IPS-18c (cell line): ENCODE results near the gene MAGI2.

Experiments used
- H3K4me3 ChIP-seq: 2 replicates; pipeline ENCODE4 v1.7.0; 2013; ENCODE audit warnings: low read depth, mild to moderate bottlenecking, low read length, moderate library complexity; ENCODE audit not compliant: insufficient read depth
- H3K9me3 ChIP-seq: one replicate; pipeline ENCODE4 v1.6.1; 2013; ENCODE audit warnings: mild to moderate bottlenecking, low read length, moderate library complexity; ENCODE audit not compliant: control insufficient read depth, insufficient read depth

Gene MAGI2

GRCh38 chr7:78749052-78749746, 704.3 kb downstream of the MAGI2 start:
- Histone ChIP-seq H3K4me3 (no peak overlapping the region), H3K9me3 (peaks cover 3% of the 10 kb centered on the region)

DNA sequence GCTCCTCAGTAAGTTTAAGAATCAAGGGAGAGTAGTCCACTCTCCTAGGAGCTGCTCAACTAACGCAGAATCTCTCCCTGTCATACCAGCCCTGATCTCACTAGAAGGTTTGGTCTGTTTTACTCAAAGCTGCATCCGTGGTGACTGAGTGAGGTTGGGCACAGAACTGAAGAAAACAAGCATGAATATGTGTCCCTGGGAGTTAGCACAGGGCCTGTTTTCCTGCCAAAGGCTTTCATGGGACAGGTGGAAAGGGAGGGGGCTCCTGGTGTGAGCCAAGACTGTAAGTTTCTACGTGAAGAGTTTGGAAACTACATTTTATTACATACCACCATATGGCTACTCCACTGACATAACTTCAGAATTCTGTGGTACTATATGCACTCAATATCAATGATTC, 705.9 kb downstream of the MAGI2 start:
- Histone ChIP-seq H3K4me3 (no peak overlapping the region), H3K9me3 (peaks cover under 1% of the 10 kb centered on the region)

GRCh38 chr7:78746301-78746700, 707.2 kb downstream of the MAGI2 start:
- no peaks in the 10 kb centered on the region for H3K9me3 ChIP-seq
- no peak overlapping the region for H3K4me3 ChIP-seq

- Histone ChIP-seq H3K4me3 (no peak overlapping the region), H3K9me3 (no peaks in the 10 kb centered on the region)
These were observed 710.8 kb downstream of the MAGI2 start for GRCh38 chr7:78742694-78743093.

DNA sequence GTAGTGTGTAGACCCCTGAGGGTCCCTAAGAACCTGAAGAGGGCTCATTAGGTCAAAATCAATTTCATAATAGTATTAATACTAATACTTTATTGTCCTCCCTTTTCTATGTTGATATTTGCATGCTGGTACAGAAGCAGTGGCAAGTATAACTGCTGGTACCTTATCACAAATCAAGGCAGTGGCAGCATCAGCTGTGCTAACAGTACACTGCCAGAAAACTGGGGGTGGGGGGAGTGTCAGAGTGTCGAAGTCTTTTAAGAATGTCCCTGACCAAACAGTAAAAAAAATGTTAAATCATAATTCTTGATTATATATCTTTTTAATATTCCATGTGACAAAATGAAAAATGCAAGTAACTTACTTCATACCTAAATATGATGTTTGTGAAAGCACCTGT, 716.9 kb downstream of the MAGI2 start:
- Histone ChIP-seq H3K9me3 (no peaks in the 10 kb centered on the region), H3K4me3 (no peak overlapping the region)

- no peak overlapping the region for H3K4me3 ChIP-seq
- no peaks in the 10 kb centered on the region for H3K9me3 ChIP-seq
These were observed 718.8 kb downstream of the MAGI2 start for GRCh38 chr7:78734626-78735025.

DNA sequence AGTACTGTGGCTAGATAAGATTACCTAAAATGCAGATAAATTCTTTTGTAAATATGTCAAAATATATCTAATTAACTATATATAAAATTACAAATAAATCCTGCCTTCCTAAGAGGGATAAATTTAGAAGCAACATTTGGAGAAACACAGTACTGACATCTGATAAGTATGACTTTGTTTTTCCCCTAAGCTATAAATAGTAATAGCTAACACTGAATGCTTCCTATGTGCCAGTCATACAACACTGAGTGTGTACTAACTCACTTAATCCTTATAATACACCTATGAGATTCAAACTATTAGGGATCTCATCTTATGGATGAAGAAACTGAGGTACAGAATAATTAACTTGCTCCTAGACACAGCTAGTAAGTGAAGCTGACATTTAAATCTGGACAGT, 733.4 kb downstream of the MAGI2 start:
- Histone ChIP-seq H3K4me3 (no peak overlapping the region), H3K9me3 (no peaks in the 10 kb centered on the region)

GRCh38 chr7:78718212-78718611, 735.3 kb downstream of the MAGI2 start:
- Histone ChIP-seq H3K9me3 (no peaks in the 10 kb centered on the region), H3K4me3 (no peak overlapping the region)

- no peak overlapping the region for H3K4me3 ChIP-seq
- H3K9me3 ChIP-seq, result no peaks in the 10 kb centered on the region
These were observed 736.6 kb downstream of the MAGI2 start for GRCh38 chr7:78716876-78717275.

- Histone ChIP-seq H3K4me3 (no peak overlapping the region), H3K9me3 (no peaks in the 10 kb centered on the region)
These were observed 739.1 kb downstream of the MAGI2 start for GRCh38 chr7:78714356-78714755.

- H3K9me3 ChIP-seq, result no peaks in the 10 kb centered on the region
- H3K4me3 ChIP-seq, result no peak overlapping the region
These were observed 741.4 kb downstream of the MAGI2 start for GRCh38 chr7:78712111-78712510.

GRCh38 chr7:78709658-78710057, 743.8 kb downstream of the MAGI2 start:
- Histone ChIP-seq H3K4me3 (no peak overlapping the region), H3K9me3 (no peaks in the 10 kb centered on the region)

- Histone ChIP-seq H3K9me3 (no peaks in the 10 kb centered on the region), H3K4me3 (no peak overlapping the region)
These were observed 749.0 kb downstream of the MAGI2 start for GRCh38 chr7:78704504-78704903.

- Histone ChIP-seq H3K9me3 (no peaks in the 10 kb centered on the region), H3K4me3 (no peak overlapping the region)
These were observed 750.1 kb downstream of the MAGI2 start for GRCh38 chr7:78703391-78703790.

- Histone ChIP-seq H3K9me3 (no peaks in the 10 kb centered on the region), H3K4me3 (no peak overlapping the region)
These were observed 750.7 kb downstream of the MAGI2 start for GRCh38 chr7:78702770-78703169.

DNA sequence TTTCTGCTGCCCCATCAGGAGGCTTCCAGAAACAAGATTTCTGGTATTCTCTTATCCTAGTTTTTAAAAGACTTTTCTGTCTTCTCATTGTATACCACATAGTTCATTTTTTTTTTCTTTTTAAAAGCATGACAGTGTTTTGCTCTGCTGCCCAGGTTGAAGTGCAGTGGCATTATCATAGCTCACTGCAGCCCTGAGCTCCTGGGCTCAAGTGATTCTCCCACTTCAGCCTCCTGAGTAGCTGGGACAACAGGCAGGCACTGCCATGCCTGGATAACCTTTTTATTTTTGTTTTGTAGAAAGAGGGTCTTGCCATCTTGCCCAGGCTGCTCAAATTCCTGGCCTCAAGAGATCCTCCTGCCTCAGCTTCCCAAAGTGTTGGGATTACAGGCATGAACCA, 757.6 kb downstream of the MAGI2 start:
- no peaks in the 10 kb centered on the region for H3K9me3 ChIP-seq

DNA sequence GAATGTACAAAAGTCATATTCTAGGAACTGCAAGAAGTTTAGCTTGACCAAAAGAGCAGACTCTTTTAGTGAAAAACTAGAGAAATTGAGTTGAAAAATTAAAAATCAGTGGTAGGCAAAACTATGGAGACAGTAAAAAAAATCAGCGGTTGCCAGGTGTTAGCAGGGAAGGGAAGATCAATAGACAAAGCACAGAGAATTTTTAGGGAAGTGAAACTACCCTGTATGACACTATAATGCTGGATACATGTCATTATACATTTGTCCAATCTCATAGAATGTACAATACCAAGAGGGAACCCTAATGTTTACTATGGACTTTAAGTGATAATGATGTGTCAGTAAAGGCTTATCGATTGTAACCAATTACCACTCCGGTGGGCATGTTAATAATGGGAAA, 761.9 kb downstream of the MAGI2 start:
- H3K4me3 ChIP-seq, result no peak overlapping the region
- H3K9me3 ChIP-seq, result no peaks in the 10 kb centered on the region

More for the DNA sequence above, 757.6 kb downstream of the MAGI2 start:
- H3K4me3 ChIP-seq, result no peak overlapping the region

DNA sequence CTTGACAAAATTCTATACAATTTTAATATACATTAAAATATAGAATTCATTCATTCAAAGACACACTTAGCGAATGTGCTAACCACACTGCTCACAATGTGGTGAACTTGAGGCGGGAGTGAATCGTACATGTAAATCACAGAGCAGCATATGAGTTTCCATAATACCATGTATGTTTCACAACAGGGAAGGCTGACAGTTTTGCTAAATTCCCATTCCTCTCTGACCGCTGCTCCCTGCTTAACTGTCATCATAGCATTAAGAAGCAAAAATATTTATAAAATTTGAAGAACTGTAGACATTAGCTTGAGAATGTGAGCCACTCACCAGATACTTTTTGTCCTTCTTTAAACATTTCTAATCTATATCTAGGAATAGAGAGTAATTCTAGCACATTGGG, 763.3 kb downstream of the MAGI2 start:
- H3K9me3 ChIP-seq, result no peaks in the 10 kb centered on the region
- no peak overlapping the region for H3K4me3 ChIP-seq

GRCh38 chr7:78688376-78688775, 765.1 kb downstream of the MAGI2 start:
- H3K9me3 ChIP-seq, result no peaks in the 10 kb centered on the region
- no peak overlapping the region for H3K4me3 ChIP-seq
